Esophagus squamous epithelium (tissue), 5 donors: ENCODE data around the gene ZBED6. TPM values are rescaled to one million over a fixed set of nuclear protein-coding genes. Genes with fewer than 3 reads are reported as not detected.
"Not testable (repeated sequence)": the region's sequence is repeated elsewhere in the genome, so short reads cannot be mapped to it uniquely, and the experiment has no call there.

Source experiments
- DNase-seq: peaks from one replicate; lab custom pipeline; 2025; lab: John Stamatoyannopoulos, UW
- H3K27ac ChIP-seq, 4 donors: fragments of 200-600 bp; sonication (generic); one replicate each; pipeline ENCODE4 v1.5.1; 2016 to 2019; ENCODE audit warnings: mild to moderate bottlenecking in 1 of 4
- H3K27me3 ChIP-seq, 4 donors: fragments of 200-600 bp; sonication (generic); 1 replicate in 3 of 4; 2 replicates in 1 of 4; pipeline versions ENCODE4 v1.5.1 to v1.6.0; 2017 to 2021; ENCODE audit warnings: antibody characterized with exemption in 1 of 4
- H3K36me3 ChIP-seq, 3 donors: fragments of 200-600 bp; sonication (generic); one replicate each; pipeline ENCODE4 v1.5.1; 2016 to 2019
- H3K4me1 ChIP-seq, 3 donors: fragments of 200-600 bp; sonication (generic); one replicate each; pipeline ENCODE4 v1.5.1; 2017 to 2019
- H3K4me3 ChIP-seq, 4 donors: fragments of 200-600 bp; sonication (generic); 1 replicate in 3 of 4; 2 replicates in 1 of 4; pipeline ENCODE4 v1.5.1; 2016 to 2019; ENCODE audit warnings: mild to moderate bottlenecking in 2 of 4, moderate library complexity in 1 of 4
- H3K9me3 ChIP-seq, 3 donors: fragments of 200-600 bp; sonication (generic); one replicate each; pipeline ENCODE4 v1.5.1; 2016 to 2019
- CTCF ChIP-seq, 6 experiments: fragments of 450-650 bp in 4 of 6; fragments of 200-600 bp in 2 of 6; sonication (generic) in 2 of 6; IDR thresholded peaks; one replicate each; pipeline ENCODE4 v1.5.1; 2016 to 2019; ENCODE audit warnings: antibody characterized with exemption in 6 of 6, mild to moderate bottlenecking in 4 of 6, moderate library complexity in 4 of 6
- POLR2A ChIP-seq, 4 donors: fragments of 450-650 bp; IDR thresholded peaks; one replicate each; pipeline ENCODE4 v1.6.1; 2017; ENCODE audit warnings: antibody characterized with exemption in 4 of 4, mild to moderate bottlenecking in 4 of 4, moderate library complexity in 3 of 4
- WGBS, 2 donors: methylation state at CpG; one replicate each; pipeline ENCODE4 v1.1.5; 2018; 5-methylcytosine and 5-hydroxymethylcytosine counted together
- intact Hi-C: fragments of 100-400 bp; cut with DNase I; formaldehyde crosslinking; loops from one replicate; pipeline ENCODE4 v1.15.0; 2022
- total RNA-seq, 4 donors: library from RNA; depleted of rRNA; stranded (reverse); fragments of >200 nt; gene quantifications; one replicate each; pipeline ENCODE4 v1.1.0, GENCODE V29; 2016
- donor health status: DM: yes; HTN: yes; CAD: no.

The ZBED6 gene, protein sequence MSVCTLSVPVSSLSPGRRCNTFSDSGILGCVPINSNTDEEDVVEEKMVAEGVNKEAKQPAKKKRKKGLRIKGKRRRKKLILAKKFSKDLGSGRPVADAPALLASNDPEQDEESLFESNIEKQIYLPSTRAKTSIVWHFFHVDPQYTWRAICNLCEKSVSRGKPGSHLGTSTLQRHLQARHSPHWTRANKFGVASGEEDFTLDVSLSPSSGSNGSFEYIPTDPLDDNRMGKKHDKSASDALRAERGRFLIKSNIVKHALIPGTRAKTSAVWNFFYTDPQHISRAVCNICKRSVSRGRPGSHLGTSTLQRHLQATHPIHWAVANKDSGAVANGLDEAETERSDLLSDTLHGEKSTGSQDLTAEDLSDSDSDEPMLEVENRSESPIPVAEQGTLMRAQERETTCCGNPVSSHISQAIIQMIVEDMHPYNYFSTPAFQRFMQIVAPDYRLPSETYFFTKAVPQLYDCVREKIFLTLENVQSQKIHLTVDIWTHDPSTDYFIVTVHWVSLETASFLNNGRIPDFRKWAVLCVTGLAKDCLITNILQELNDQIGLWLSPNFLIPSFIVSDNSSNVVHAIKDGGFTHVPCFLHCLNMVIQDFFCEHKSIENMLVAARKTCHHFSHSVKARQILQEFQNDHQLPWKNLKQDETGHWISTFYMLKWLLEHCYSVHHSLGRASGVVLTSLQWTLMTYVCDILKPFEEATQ (N-terminal part only)
- total RNA-seq, result 10 to 100 TPM in 3 of 4 donors, 1 to 10 TPM in 1; 7.2 to 18.7 (median 13.8) TPM

DNA sequence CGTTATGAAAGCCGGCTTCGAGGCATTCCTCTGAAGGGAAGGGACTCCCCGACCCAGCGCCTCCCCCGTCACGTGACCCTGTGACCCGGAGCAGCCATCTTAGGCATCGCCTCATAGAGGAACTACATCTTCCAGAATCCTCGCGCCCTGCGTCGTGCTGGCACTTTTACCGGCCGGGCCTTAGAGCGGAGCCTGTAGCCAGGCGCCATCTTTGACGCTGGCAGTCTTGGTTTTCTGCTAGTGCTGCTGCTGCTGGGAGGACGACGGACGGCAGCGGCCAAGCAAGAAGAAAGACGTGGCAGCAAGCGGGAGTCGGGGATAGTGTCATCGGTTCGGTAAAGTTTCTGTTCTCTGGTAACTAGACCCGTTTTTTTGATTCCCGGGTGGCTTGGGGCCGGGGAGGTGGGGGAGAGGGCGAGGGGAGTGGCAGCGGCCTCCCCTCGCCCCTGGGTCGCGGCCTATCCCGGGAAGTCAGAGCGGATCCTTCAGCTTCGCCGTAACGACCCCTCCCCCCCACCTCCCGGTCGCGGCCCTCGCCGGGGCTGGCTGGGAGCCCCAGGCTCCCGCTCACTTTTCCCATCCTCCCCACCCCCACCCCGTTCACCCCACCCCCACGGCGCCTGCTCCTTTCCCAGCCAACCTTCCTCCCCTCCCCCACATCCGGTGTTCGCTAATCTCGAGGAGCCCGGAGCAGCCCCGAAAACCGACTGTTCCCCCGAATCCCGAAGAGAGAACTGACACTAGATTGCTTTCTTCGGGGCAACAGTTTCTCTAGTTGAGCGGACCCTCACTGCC is at the start of gene ZBED6, which contains the start of gene ZC3H11A:
Gene ZBED6, plus strand, starts transcription at position 183 of the 795 bp plus-strand sequence. CDS start 1,900 bp downstream, outside the sequence.
Gene ZC3H11A, plus strand, starts transcription at position 183 of the 795 bp plus-strand sequence. CDS start 21,448 bp downstream, outside the sequence.
- TF ChIP-seq POLR2A (IDR thresholded peaks at IDR 0.05) (peak in 3 of 4 donors; percentile 52 to 77 (median 67)), CTCF (IDR thresholded peaks at IDR 0.05) (no peak)
- intact Hi-C loops, result loop anchor here (10.0 kb wide), 1 partner anchor 171 kb away; the partner anchor contains the start of gene ATP2B4

DNA sequence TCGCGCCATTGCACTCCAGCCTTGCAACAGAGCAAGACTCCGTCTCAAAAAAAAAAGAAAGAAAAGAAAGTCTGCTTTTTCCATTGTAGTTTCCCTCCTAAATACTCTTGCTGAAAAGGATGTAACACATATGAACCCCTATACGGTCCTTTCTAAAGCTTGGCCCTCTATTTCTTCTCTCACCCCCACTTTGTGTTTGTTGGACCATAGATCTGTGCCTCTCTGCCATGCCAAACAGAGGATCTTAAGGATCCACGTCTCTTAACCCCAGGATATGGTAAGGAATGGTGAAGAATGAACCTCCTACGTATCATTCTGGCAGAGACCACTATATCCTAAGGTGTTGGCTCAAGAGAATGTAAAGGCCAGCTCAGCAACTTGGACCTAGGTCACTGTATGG is 49.1 kb upstream of the ZBED6 start:
- Histone ChIP-seq H3K4me1 (peaks cover 16 to 45% (median 26%) of the 10 kb centered on the region in 3 donors), H3K36me3 (peaks cover 0 to 2% (median 0%) of the 10 kb centered on the region in 3 donors), H3K4me3 (no peak overlapping the region), H3K27ac (no peak overlapping the region), H3K27me3 (no peaks in the 10 kb centered on the region), H3K9me3 (no peaks in the 10 kb centered on the region)
- no peak for TF ChIP-seq CTCF (IDR thresholded peaks at IDR 0.05)
- TF ChIP-seq POLR2A (IDR thresholded peaks at IDR 0.05), result no peak
- DNase-seq, result no peak
- intact Hi-C loops, result no loop called here
- WGBS, 2 donors, result 91 to 96% methylated on average over 6 of the region's 6 CpGs

More for the DNA sequence above, at the start of gene ZBED6, which contains the start of gene ZC3H11A:
- peak; percentile 98 for DNase-seq
- Histone ChIP-seq H3K9me3 (no peaks in the 10 kb centered on the region), H3K4me3 (peak within 1 kb of the TSS; percentile 73 to 91 (median 87)), H3K27me3 (no peaks in the 10 kb centered on the region), H3K36me3 (peaks cover 0 to 30% (median 0%) of the 10 kb centered on the region in 3 donors), H3K27ac (peak within 1 kb of the TSS; percentile 96 to 99 (median 98)), H3K4me1 (peaks cover 30 to 51% (median 33%) of the 10 kb centered on the region in 3 donors)
- 0% methylated on average over 11 to 26 of the region's 59 CpGs for WGBS, 2 donors

- H3K4me3 ChIP-seq, result no peak overlapping the region
- H3K36me3 ChIP-seq, result no peaks in the 10 kb centered on the region
- 47 to 50% methylated on average over 3 of the region's 3 CpGs for WGBS, 2 donors
- H3K27ac ChIP-seq, result peak overlapping the region; percentile 64 to 80 (median 72)
- H3K4me1 ChIP-seq, result peaks cover 4 to 57% (median 18%) of the 10 kb centered on the region in 3 donors
- peak in 2 of 6 experiments; percentile 42 to 49 for TF ChIP-seq CTCF (IDR thresholded peaks at IDR 0.05)
- no peak for TF ChIP-seq POLR2A (IDR thresholded peaks at IDR 0.05)
- intact Hi-C loops, result no loop called here
- no peaks in the 10 kb centered on the region for H3K9me3 ChIP-seq
- no peaks in the 10 kb centered on the region for H3K27me3 ChIP-seq
- DNase-seq, result no peak
Observed at GRCh38 chr1:203751051-203751450, 44.4 kb upstream of the ZBED6 start.

DNA sequence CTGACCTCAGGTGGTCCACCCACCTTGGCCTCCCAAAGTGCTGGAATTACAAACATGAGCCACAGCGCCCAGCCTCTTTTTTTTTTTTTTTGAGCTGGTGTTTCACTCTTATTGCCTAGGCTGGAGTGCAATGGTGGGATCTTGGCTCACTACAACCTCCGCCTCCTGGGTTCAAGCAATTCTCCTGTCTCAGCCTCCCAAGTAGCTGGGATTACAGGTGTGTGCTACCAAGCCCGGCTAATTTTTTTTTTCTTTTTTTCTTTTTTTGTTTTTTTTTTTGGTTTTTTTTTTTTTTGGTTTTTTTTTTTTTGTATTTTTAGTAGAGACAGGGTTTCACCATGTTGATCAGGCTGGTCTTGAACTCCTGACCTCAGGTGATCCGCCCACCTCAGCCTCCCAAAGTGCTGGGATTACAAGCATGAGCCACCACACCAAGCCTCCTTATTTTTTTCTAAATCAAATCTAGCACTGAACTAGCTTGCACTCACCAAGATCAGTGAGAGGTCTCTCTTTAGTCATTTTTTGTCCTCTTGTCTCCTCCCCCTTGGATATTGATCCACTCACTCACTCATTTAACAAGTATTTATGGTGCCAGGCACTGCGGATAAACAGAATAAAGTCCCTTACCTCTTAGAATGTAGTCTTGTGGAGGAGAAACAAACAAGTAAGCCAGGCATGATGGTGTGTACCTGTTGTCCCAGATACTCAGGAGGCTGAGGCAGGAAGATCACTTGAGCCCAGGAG is 43.6 kb upstream of the ZBED6 start:
- Histone ChIP-seq H3K4me1 (peaks cover 4 to 60% (median 20%) of the 10 kb centered on the region in 3 donors), H3K27ac (peak overlapping the region; percentile 57 to 80 (median 65))
- 59 to 63% methylated on average over 5 of the region's 5 CpGs for WGBS, 2 donors
- H3K27me3 ChIP-seq, H3K4me3 ChIP-seq, intact Hi-C loops, H3K36me3 ChIP-seq, H3K9me3 ChIP-seq, DNase-seq: not testable (repeated sequence)
